ENCODE measurements around the gene MGAT4B. TPM values are rescaled to one million over a fixed set of nuclear protein-coding genes. Genes with fewer than 3 reads are reported as not detected.

The MGAT4B gene
- total RNA-seq, 1 experiment from 2014 or later, result 148 TPM

GRCh38 chr5:179800696-179801201 lies 5.9 kb downstream of the MGAT4B start:
- intact Hi-C loops (cut with micrococcal nuclease), result loop anchor here (5.0 kb wide), 2 partner anchors 107 to 292 kb away; partner anchors contain the start of gene TBC1D9B
- POLR2A ChIA-PET, result no interaction called here

More at GRCh38 chr5:179800696-179801201, 5.9 kb downstream of the MGAT4B start:
- RAD21 ChIA-PET (ENCODE audit: low non-redundant PET in 1 of 2, low total read pairs in 2 of 2, uncharacterized antibody in 2 of 2, unreplicated experiment in 2 of 2), result no interaction called here
- Histone ChIP-seq H3K9ac (ENCODE audit: low read length) (no peak overlapping the region), H4K20me1 (ENCODE audit: insufficient read depth) (no peaks in the 10 kb centered on the region), H2AFZ (ENCODE audit: low read depth, low read length, poor library complexity, severe bottlenecking) (no peak overlapping the region), H3K27ac (ENCODE audit: low read depth, low read length) (no peak overlapping the region), H3K4me2 (ENCODE audit: low read length) (no peak overlapping the region), H3K9me2 (ENCODE audit: insufficient read depth) (no peaks in the 10 kb centered on the region), H3K4me1 (ENCODE audit: control insufficient read depth in 1 of 2, insufficient read depth in 2 of 2, low read length in 2 of 2) (peaks cover 31 to 49% of the 10 kb centered on the region in 2 experiments), H3K9me3 (ENCODE audit: control insufficient read depth in 1 of 2, insufficient read depth in 1 of 2, low read depth in 1 of 2, low read length in 2 of 2) (no peaks in the 10 kb centered on the region), H3K36me3 (ENCODE audit: control insufficient read depth in 1 of 2, insufficient read depth in 2 of 2, low read length in 2 of 2) (peaks cover 5 to 20% of the 10 kb centered on the region in 2 experiments; a peak in 1 of 4 replicates), H3K27me3 (ENCODE audit: insufficient read depth, low read length) (no peaks in the 10 kb centered on the region), H3K79me2 (ENCODE audit: insufficient read depth, low read length) (peaks cover 37% of the 10 kb centered on the region), H3K4me3 (replicated peaks in 1 of 2; ENCODE audit: low read depth in 1 of 2, low read length in 2 of 2) (no peak overlapping the region)
- no TSS peak for BruUV-seq (replicated peaks)
- ATAC-seq (no peak), DNase-seq (ENCODE audit: low read depth, low spot score) (no peak)
- TF ChIP-seq CTCF (IDR thresholded peaks at IDR 0.05 in 2 of 3, conservative IDR thresholded peaks at IDR 0.05 in 1 of 3; ENCODE audit: borderline replicate concordance in 1 of 3, insufficient read depth in 1 of 3, low read depth in 2 of 3, low read length in 2 of 3) (no peak), CEBPB (IDR thresholded peaks at IDR 0.05; ENCODE audit: low read depth) (no peak), ZFX (IDR thresholded peaks at IDR 0.05) (no peak), FOSL1 (IDR thresholded peaks at IDR 0.05; ENCODE audit: low read depth) (no peak), TCF7L2 (IDR thresholded peaks at IDR 0.05; ENCODE audit: borderline replicate concordance, extremely low read depth, insufficient read depth, insufficient read length) (no peak), EZH2phosphoT487 (IDR thresholded peaks at IDR 0.05; ENCODE audit: borderline replicate concordance) (no peak), YY1 (IDR thresholded peaks at IDR 0.05; ENCODE audit: extremely low read depth, insufficient replicate concordance, low read depth, low read length) (no peak), EZH2 (IDR thresholded peaks at IDR 0.05) (no peak), SIN3A (IDR thresholded peaks at IDR 0.05; ENCODE audit: low read depth) (no peak), MAX (IDR thresholded peaks at IDR 0.05) (no peak), ZNF274 (IDR thresholded peaks at IDR 0.05; ENCODE audit: low read depth, low read length) (no peak), ELF1 (IDR thresholded peaks at IDR 0.05; ENCODE audit: borderline replicate concordance, low read depth) (no peak), SP1 (IDR thresholded peaks at IDR 0.05; ENCODE audit: low read depth) (no peak)
- CTCF ChIA-PET, result no interaction called here

Data from HCT116 (cell line).